CD14-positive monocyte (primary cell): ENCODE data around the gene CUX1. TPM values are rescaled to one million over a fixed set of nuclear protein-coding genes. Genes with fewer than 3 reads are reported as not detected.
"Not testable (repeated sequence)": the region's sequence is repeated elsewhere in the genome, so short reads cannot be mapped to it uniquely, and the experiment has no call there.

ENCODE experiments used
- DNase-seq, 3 donors: peaks; one replicate each; pipeline ENCODE4 v3.0.0-alpha.2; 2011 to 2022
- H2AFZ ChIP-seq: 2 replicates; pipeline ENCODE4 v1.6.0; 2012; ENCODE audit warnings: mild to moderate bottlenecking, low read depth, low read length, inconsistent platforms; ENCODE audit not compliant: insufficient read depth, poor library complexity, severe bottlenecking
- H3K27ac ChIP-seq, 2 donors: 1 replicate in 1 of 2; 2 replicates in 1 of 2; pipeline ENCODE4 v1.5.1; 2012 to 2013; ENCODE audit warnings: low read length in 2 of 2, control low read depth in 1 of 2, inconsistent platforms in 1 of 2, low read depth in 1 of 2, mild to moderate bottlenecking in 1 of 2
- H3K27me3 ChIP-seq, 2 donors: one replicate each; pipeline versions ENCODE4 v1.6.0 to v1.6.1; 2011 to 2013; ENCODE audit warnings: low read length in 2 of 2; ENCODE audit not compliant: control insufficient read depth in 2 of 2, insufficient read depth in 2 of 2
- H3K36me3 ChIP-seq, 2 donors: replicated peaks in 1 of 2; 1 replicate in 1 of 2; 2 replicates in 1 of 2; pipeline versions ENCODE4 v1.5.1 to v1.6.1; 2012 to 2013; ENCODE audit warnings: low read length in 2 of 2, control low read depth in 1 of 2, inconsistent platforms in 1 of 2, mild to moderate bottlenecking in 1 of 2; ENCODE audit not compliant: insufficient read depth in 2 of 2, control insufficient read depth in 1 of 2
- H3K4me1 ChIP-seq, 2 donors: 1 replicate in 1 of 2; 2 replicates in 1 of 2; pipeline versions ENCODE4 v1.5.1 to v1.6.1; 2012 to 2013; ENCODE audit warnings: low read length in 2 of 2, control low read depth in 1 of 2, inconsistent platforms in 1 of 2, mild to moderate bottlenecking in 1 of 2, moderate library complexity in 1 of 2; ENCODE audit not compliant: insufficient read depth in 2 of 2, control insufficient read depth in 1 of 2
- H3K4me2 ChIP-seq: replicated peaks from 2 replicates; pipeline ENCODE3; 2012; ENCODE audit warnings: low read length, moderate library complexity, mild to moderate bottlenecking; ENCODE audit not compliant: poor library complexity, severe bottlenecking; ENCODE audit errors: extremely low read depth
- H3K4me3 ChIP-seq, 3 experiments: fragments of 200-600 bp in 1 of 3; sonication (generic) in 1 of 3; replicated peaks in 1 of 3; 1 replicate in 2 of 3; 2 replicates in 1 of 3; pipeline ENCODE4 v1.5.1; 2011 to 2013; ENCODE audit warnings: low read length in 3 of 3, mild to moderate bottlenecking in 3 of 3, control low read depth in 2 of 3, low read depth in 2 of 3, inconsistent platforms in 1 of 3, moderate library complexity in 1 of 3
- H3K79me2 ChIP-seq: 2 replicates; pipeline ENCODE4 v1.6.0; 2012; ENCODE audit warnings: mild to moderate bottlenecking, control low read depth, inconsistent platforms, low read length, moderate library complexity; ENCODE audit not compliant: insufficient read depth
- H3K9ac ChIP-seq: 2 replicates; pipeline ENCODE4 v1.6.0; 2017; ENCODE audit warnings: low read length, mild to moderate bottlenecking; ENCODE audit not compliant: insufficient read depth, poor library complexity, severe bottlenecking
- H3K9me3 ChIP-seq, 2 donors: replicated peaks in 1 of 2; 1 replicate in 1 of 2; 2 replicates in 1 of 2; pipeline versions ENCODE4 v1.5.1 to v1.6.1; 2012 to 2013; ENCODE audit warnings: low read length in 2 of 2, control low read depth in 1 of 2; ENCODE audit not compliant: control insufficient read depth in 1 of 2, insufficient read depth in 1 of 2
- H4K20me1 ChIP-seq: 2 replicates; pipeline ENCODE4 v1.6.0; 2012; ENCODE audit warnings: mild to moderate bottlenecking, low read length, control low read depth, moderate library complexity; ENCODE audit not compliant: insufficient read depth
- H3K27ac Mint-ChIP-seq, 7 donors: one replicate each; pipeline ENCODE4 v1.8.0; 2020; ENCODE audit warnings: mild to moderate bottlenecking in 7 of 7, mixed read lengths in 7 of 7, moderate library complexity in 6 of 7, inconsistent platforms in 2 of 7
- H3K27me3 Mint-ChIP-seq, 3 donors: one replicate each; pipeline ENCODE4 v1.8.0; 2021 to 2022; ENCODE audit warnings: low read depth in 3 of 3, mild to moderate bottlenecking in 3 of 3, mixed read lengths in 3 of 3, moderate library complexity in 3 of 3, inconsistent platforms in 1 of 3
- H3K36me3 Mint-ChIP-seq, 2 donors: one replicate each; pipeline ENCODE4 v1.8.0; 2020; ENCODE audit warnings: mixed read lengths in 2 of 2, inconsistent platforms in 1 of 2, mild to moderate bottlenecking in 1 of 2
- H3K4me1 Mint-ChIP-seq: one replicate; pipeline ENCODE4 v1.8.0; 2020; ENCODE audit warnings: mild to moderate bottlenecking, mixed read lengths
- H3K4me3 Mint-ChIP-seq, 2 donors: one replicate each; pipeline ENCODE4 v1.8.0; 2020; ENCODE audit warnings: mild to moderate bottlenecking in 2 of 2, mixed read lengths in 2 of 2, moderate library complexity in 1 of 2
- H3K9me3 Mint-ChIP-seq, 7 donors: one replicate each; pipeline ENCODE4 v1.8.0; 2020 to 2022; ENCODE audit warnings: mixed read lengths in 7 of 7, mild to moderate bottlenecking in 6 of 7, moderate library complexity in 6 of 7, inconsistent platforms in 2 of 7
- CTCF ChIP-seq: fragments of 200-600 bp; IDR thresholded peaks from one replicate; pipeline ENCODE4 v1.8.0; 2022; ENCODE audit warnings: antibody characterized with exemption, mild to moderate bottlenecking
- WGBS: methylation state at CpG from one replicate; pipeline ENCODE4 v1.1.5; 2013; ENCODE audit warnings: missing lambda C conversion rate; ENCODE audit not compliant: insufficient coverage; 5-methylcytosine and 5-hydroxymethylcytosine counted together
- intact Hi-C, 2 donors: fragments of 100-400 bp; cut with micrococcal nuclease; formaldehyde crosslinking; loops; one replicate each; pipeline versions ENCODE4 v1.15.0 to v1.15.1; 2023
- polyA plus RNA-seq, 3 donors: library from polyadenylated mRNA; depleted of rRNA in 1 of 3; unstranded in 2 of 3; stranded (reverse) in 1 of 3; fragments of 300-500 nt in 2 of 3; fragments of >200 nt in 1 of 3; fragmentation: Illumina TruSeq in 2 of 3; gene quantifications; 1 replicate in 2 of 3; 2 replicates in 1 of 3; pipeline ENCODE4 v1.2.3, GENCODE V29; 2012 to 2021

CUX1 gene
- polyA plus RNA-seq, 3 donors = 17.6 to 38.0 (median 28.0) TPM

DNA sequence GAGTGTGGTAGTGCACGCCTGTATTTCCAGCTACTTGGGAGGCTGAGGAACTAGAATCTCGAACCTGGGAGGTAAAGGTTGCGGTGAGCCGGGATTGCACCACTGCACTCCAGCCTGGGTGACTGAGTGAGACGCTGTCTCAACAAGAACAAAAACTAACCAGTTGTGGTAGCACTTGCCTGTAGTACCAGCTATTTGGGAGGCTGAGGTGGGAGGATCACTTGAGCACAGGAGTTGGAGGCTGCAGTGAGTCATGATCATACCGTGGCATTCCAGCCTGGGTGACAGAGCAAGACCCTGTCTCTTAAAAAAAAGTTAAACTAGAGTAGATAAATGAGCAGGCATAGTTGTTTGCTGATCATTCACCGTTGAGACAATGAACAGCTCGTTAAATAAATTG is 48.9 kb downstream of the CUX1 start:
- 93% methylated on average over 8 of the region's 8 CpGs for WGBS
- DNase-seq = no peak
- H3K9me3 Mint-ChIP-seq = no peaks in the 10 kb centered on the region
- peaks cover 11 to 35% of the 10 kb centered on the region in 2 donors for H3K36me3 Mint-ChIP-seq
- peak overlapping the region in 3 of 7 donors; percentile 20 to 64 (median 46) for H3K27ac Mint-ChIP-seq
- H3K27ac ChIP-seq = peak overlapping the region in 1 of 2 donors; percentile 20
- no peaks in the 10 kb centered on the region for H3K4me1 ChIP-seq
- H4K20me1 ChIP-seq = peaks cover 100% of the 10 kb centered on the region
- intact Hi-C loops = loop anchor here in 1 of 2 donors (5.0 to 10.0 kb wide), 2 partner anchors 36 to 88 kb away; no protein-coding TSS in a partner anchor
- H3K79me2 ChIP-seq = peaks cover 100% of the 10 kb centered on the region
- H3K4me3 Mint-ChIP-seq = no peak overlapping the region
- no peak overlapping the region for H3K9ac ChIP-seq
- no peak for TF ChIP-seq CTCF
- no peaks in the 10 kb centered on the region for H3K27me3 ChIP-seq
- peaks cover 22% of the 10 kb centered on the region for H3K4me1 Mint-ChIP-seq
- peaks cover 7 to 14% of the 10 kb centered on the region in 2 donors for H3K36me3 ChIP-seq
- no peak overlapping the region for H3K4me2 ChIP-seq
- H2AFZ ChIP-seq = no peak overlapping the region
- no peak overlapping the region for H3K4me3 ChIP-seq
- peaks cover 0 to 4% (median 0%) of the 10 kb centered on the region in 3 donors for H3K27me3 Mint-ChIP-seq
- no peaks in the 10 kb centered on the region for H3K9me3 ChIP-seq

DNA sequence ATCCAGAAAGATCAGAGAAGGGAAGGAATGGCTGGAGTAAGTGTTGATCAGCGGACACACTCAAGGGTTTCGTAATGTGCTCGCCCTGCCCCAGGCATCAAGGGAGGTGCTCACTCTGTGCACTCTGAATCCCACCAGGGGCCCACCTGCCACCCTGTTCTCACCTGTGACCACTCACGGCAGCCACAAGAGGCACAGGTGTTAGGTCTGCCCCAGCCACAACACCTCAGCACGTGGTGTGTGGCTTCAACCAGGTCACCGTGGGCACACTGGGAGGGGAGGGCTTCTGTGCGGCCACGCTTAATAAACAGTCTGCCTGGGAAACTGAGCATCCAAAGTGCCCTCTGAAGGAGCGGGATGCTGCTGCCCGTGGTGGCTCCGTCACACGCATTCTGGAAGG is 49.8 kb downstream of the CUX1 start:
- Histone ChIP-seq H3K4me2 (no peak overlapping the region), H3K4me3 (no peak overlapping the region), H3K27me3 (no peaks in the 10 kb centered on the region), H3K79me2 (peaks cover 100% of the 10 kb centered on the region), H3K9ac (no peak overlapping the region), H4K20me1 (peaks cover 100% of the 10 kb centered on the region), H3K4me1 (no peaks in the 10 kb centered on the region), H3K27ac (peak overlapping the region in 1 of 2 donors; percentile 26), H3K9me3 (no peaks in the 10 kb centered on the region), H2AFZ (no peak overlapping the region), H3K36me3 (peaks cover 7 to 14% of the 10 kb centered on the region in 2 donors)
- no peaks in the 10 kb centered on the region for H3K9me3 Mint-ChIP-seq
- peaks cover 11 to 33% of the 10 kb centered on the region in 2 donors for H3K36me3 Mint-ChIP-seq
- peaks cover 0 to 4% (median 0%) of the 10 kb centered on the region in 3 donors for H3K27me3 Mint-ChIP-seq
- peak overlapping the region in 2 of 7 donors; percentile 26 to 65 for H3K27ac Mint-ChIP-seq
- no peak overlapping the region for H3K4me3 Mint-ChIP-seq
- DNase-seq = no peak
- TF ChIP-seq CTCF = no peak
- intact Hi-C loops = loop anchor here in 1 of 2 donors (5.0 to 10.0 kb wide), 2 partner anchors 35 to 88 kb away; no protein-coding TSS in a partner anchor
- 89% methylated on average over 11 of the region's 12 CpGs for WGBS
- peaks cover 22% of the 10 kb centered on the region for H3K4me1 Mint-ChIP-seq

GRCh38 chr7:101867681-101868080 is 50.3 kb downstream of the CUX1 start:
- not testable (repeated sequence) for H3K4me3 Mint-ChIP-seq, H3K9me3 Mint-ChIP-seq, H3K4me2 ChIP-seq, H3K9ac ChIP-seq, H2AFZ ChIP-seq, DNase-seq, H3K27me3 ChIP-seq, H3K4me3 ChIP-seq, H3K27me3 Mint-ChIP-seq, H3K9me3 ChIP-seq, H3K4me1 ChIP-seq
- H3K36me3 Mint-ChIP-seq = peaks cover 11 to 29% of the 10 kb centered on the region in 2 donors
- intact Hi-C loops = loop anchor here in 1 of 2 donors (5.0 to 10.0 kb wide), 2 partner anchors 35 to 87 kb away; no protein-coding TSS in a partner anchor
- peaks cover 22% of the 10 kb centered on the region for H3K4me1 Mint-ChIP-seq
- Histone ChIP-seq H3K27ac (peak overlapping the region in 1 of 2 donors; percentile 26), H4K20me1 (peaks cover 100% of the 10 kb centered on the region), H3K36me3 (peaks cover 7 to 14% of the 10 kb centered on the region in 2 donors), H3K79me2 (peaks cover 100% of the 10 kb centered on the region)
- WGBS = 100% methylated on average over 2 of the region's 6 CpGs
- peak overlapping the region in 4 of 7 donors; percentile 25 to 77 (median 70) for H3K27ac Mint-ChIP-seq
